Epithelial cell of esophagus (primary cell): ENCODE measurements around the gene SLC16A4.
A peak's percentile ranks its signal among the peaks of the same experiment; 100 is the strongest.
"Not testable (repeated sequence)": the region's sequence is repeated elsewhere in the genome, so short reads cannot be mapped to it uniquely, and the experiment has no call there.

Experiments used
- DNase-seq: peaks from one replicate; pipeline ENCODE4 v3.0.0; 2010; ENCODE audit warnings: low read depth
- H3K4me3 ChIP-seq: 2 replicates; pipeline ENCODE4 v1.5.1; 2011; ENCODE audit warnings: mild to moderate bottlenecking, low read length, control low read depth
- TF ChIP-seq, protein P1 (sequence below): IDR thresholded peaks from 2 replicates; pipeline ENCODE4 v1.5.1; 2011; ENCODE audit warnings: low read depth, mild to moderate bottlenecking, low read length, control low read depth, inconsistent platforms; ENCODE audit not compliant: insufficient read depth; ENCODE audit errors: missing control alignments

Gene SLC16A4

DNA sequence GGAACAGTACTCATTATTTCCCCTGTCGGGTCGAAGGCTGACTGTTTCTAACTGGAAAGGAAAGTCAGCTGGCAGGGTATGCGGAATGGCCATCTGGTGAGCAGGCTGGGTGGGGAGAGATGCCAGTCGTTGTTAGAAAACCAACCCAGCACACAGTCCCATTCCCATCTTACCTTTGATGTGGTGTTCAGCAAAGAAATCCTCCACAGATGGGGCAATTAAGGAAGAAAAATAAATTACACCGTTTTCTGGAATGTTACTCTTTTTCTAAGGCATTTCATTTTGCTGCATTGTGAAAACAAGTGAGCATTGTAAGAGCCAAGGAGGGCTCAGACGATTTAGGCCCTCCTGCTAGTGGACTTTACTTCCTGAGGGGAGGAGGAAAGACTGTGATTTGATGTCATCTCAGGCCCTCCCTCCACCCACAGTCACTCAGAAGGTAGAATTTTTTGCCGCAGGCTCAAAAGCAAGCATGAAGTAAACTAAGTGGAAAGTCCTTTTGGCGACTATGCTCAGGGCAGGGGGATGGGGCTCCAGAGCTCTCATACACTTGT lies at the start of gene SLC16A4:
TSS of gene SLC16A4 (minus strand) at position 335 of the 554 bp plus-strand sequence. CDS start 1,703 bp downstream, outside the sequence.
- peak; percentile 69 for DNase-seq
- TF ChIP-seq, protein P1, sequence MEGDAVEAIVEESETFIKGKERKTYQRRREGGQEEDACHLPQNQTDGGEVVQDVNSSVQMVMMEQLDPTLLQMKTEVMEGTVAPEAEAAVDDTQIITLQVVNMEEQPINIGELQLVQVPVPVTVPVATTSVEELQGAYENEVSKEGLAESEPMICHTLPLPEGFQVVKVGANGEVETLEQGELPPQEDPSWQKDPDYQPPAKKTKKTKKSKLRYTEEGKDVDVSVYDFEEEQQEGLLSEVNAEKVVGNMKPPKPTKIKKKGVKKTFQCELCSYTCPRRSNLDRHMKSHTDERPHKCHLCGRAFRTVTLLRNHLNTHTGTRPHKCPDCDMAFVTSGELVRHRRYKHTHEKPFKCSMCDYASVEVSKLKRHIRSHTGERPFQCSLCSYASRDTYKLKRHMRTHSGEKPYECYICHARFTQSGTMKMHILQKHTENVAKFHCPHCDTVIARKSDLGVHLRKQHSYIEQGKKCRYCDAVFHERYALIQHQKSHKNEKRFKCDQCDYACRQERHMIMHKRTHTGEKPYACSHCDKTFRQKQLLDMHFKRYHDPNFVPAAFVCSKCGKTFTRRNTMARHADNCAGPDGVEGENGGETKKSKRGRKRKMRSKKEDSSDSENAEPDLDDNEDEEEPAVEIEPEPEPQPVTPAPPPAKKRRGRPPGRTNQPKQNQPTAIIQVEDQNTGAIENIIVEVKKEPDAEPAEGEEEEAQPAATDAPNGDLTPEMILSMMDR, result no peak
- peak within 1 kb of the TSS; percentile 7 for H3K4me3 ChIP-seq

DNA sequence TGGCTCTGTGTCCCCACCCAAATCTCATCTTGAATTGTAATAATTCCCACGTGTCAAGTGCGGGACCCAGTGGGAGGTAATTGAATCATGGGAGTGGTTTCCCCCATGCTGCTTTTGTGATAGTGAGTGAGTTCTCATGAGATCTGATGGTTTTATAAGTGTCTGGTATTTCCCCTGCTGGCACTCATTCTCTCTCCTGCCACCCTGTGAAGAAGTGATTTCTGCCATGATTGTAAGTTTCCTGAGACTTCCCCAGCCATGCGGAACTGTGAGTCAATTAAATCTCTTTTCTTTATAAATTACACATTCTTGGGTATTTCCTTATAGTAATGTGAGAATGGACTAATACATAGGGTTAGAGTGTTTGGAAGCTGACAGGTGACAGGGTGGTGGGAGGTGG lies 49.0 kb upstream of the SLC16A4 start:
- not testable (repeated sequence) for DNase-seq, H3K4me3 ChIP-seq

DNA sequence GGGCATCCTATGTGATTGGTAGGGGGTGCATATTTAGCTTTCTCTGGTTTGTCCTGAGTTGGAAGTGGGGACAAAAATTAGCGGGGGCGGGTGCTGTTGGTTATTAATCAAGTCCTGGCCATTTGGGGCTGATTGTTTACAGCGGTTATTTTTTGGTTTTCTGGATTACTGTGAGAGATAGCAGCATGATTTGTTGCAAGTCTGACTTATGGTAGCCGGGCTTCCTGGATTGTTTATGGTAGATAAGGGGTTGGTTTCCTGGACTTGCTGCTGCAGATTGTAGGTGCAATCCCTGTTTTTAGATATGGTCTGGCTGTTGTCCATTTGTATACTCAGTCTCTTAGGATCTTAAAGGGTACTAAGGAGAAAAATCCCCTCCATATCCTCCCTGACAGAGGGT lies 48.1 kb upstream of the SLC16A4 start:
- no peak for DNase-seq

DNA sequence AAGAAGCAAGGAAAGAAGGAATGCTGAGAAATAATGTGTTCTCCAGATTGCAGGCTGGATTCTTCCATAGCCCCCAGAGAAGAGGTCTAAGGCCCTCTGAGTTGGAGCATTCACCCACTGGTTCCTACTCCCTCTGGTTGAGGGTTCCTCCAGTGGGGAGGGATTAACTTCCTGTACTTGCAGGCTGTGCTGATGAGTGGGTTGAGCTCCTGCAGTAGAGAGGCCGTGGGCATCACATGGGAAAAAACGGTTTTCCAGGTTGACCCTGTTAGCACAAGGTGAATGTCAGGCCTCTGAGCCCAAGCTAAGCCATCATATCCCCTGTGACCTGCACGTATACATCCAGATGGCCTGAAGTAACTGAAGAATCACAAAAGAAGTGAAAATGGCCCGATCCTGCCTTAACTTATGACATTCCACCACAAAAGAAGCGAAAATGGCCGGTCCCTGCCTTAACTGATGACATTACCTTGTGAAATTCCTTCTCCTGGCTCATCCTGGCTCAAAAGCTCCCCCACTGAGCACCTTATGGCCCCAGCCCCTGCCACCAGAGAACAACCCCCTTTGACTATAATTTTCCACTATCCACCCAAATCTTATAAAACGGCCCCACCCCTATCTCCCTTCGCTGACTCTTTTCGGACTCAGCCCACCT lies 46.9 kb upstream of the SLC16A4 start:
- not testable (repeated sequence) for DNase-seq, H3K4me3 ChIP-seq

More for the DNA sequence above, 48.1 kb upstream of the SLC16A4 start:
- no peak overlapping the region for H3K4me3 ChIP-seq
- TF ChIP-seq, protein P1, result no peak

DNA sequence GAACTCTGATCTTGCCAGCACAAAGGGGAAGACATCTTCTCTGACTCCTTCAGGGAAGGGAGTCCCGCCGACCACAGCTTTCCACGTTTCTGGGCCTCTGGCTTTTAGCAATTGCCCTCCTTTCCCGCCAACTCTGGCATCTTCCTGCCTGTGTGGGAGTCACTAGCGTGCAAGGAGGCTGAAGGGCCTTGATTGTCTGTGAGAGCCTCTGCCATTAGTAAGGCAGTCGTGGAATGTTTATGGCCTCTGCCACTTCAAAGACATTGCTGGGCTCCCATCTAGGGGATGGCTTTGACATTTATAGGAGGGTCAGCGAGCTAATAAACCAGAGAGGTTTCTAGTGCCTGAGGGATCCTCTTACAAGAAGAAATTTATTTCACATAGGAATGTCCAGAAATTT lies 45.8 kb upstream of the SLC16A4 start:
- DNase-seq, result no peak
- TF ChIP-seq, protein P1, result no peak
- no peak overlapping the region for H3K4me3 ChIP-seq

DNA sequence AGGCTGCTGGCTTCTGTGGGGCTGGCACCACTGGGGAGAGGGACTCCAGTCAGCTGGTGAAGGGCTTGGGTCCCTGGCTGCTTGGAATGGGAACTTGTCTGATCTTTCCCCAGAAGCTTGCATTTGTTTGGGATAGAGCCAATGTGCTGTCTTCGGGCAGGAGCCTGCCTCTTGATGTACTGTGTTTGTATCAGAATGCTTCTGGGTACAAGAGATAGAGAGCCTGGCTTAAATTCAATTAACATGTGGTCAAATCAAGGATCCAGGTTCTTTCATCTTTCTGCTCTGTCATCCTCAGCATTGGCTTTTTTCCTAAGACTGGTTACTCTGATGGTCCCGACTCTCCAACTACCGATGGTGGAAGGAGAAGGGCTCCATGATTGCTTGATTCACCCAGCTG lies 44.1 kb upstream of the SLC16A4 start:
- TF ChIP-seq, protein P1, result no peak
- no peak overlapping the region for H3K4me3 ChIP-seq
- DNase-seq, result no peak

DNA sequence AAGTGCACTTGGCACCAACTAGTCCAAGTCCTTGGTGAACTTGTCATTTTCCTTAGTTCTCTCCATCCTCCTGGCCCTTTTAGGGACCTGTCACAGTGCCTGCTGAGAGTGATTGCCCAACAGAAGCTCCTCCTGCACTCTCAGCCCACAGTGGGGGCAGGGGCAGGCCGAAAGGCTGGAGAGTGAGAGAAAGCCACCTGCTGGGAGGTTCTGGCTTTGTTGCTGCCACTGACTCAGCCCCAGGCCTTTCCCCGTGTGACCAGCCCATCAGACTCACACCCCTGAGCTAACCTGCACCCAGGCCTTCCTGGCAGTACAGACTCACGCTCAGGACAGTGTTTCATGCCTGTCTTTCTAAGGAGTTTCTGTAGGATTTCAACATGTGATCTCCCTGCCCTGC lies 43.0 kb upstream of the SLC16A4 start:
- DNase-seq, result peak; percentile 80

More for the DNA sequence above, 43.0 kb upstream of the SLC16A4 start:
- TF ChIP-seq, protein P1, result peak; percentile 39
- no peak overlapping the region for H3K4me3 ChIP-seq
